ENCODE results near the gene RGS18. TPM values are rescaled to one million over a fixed set of nuclear protein-coding genes. Genes with fewer than 3 reads are reported as not detected.

The RGS18 gene
- total RNA-seq, 1 experiment from 2014 or later, result 0.13 TPM

DNA sequence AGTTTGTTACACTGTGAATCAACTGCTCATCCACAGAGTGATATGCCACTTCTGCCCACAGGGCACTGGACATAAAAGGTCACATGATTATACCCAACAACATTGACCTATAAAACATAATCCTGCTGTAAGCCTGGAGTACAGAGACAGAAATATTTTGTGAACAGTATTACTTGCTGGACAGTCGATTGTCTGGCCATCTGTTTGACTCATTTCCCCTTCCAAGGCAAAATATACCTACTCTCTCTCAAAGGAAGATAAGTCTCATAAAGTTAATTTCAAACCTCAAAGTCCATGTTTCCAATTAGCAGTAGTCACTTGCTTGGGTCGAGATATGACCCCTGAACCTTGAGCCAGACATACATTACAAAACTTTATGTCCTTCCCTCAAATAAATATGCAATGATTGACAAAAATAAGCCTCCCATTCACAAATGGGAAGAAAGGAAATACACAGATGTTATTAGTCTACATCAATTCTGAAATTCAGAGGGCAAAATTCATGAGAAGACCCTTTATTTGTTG lies 39.3 kb upstream of the RGS18 start:
- H3K4me1 ChIP-seq (ENCODE audit: insufficient read depth, low read length, poor library complexity, severe bottlenecking), result no peaks in the 10 kb centered on the region
- ChIA-PET POLR2A (ENCODE audit: low non-redundant PET) (no interaction called here), CTCF (no interaction called here)
- intact Hi-C loops (cut with micrococcal nuclease; ENCODE audit: unreplicated experiment), result no loop called here
- no peak overlapping the region for H3K27ac ChIP-seq (ENCODE audit: low read depth, low read length, poor library complexity, severe bottlenecking)
- BruUV-seq (replicated peaks), result no TSS peak
- H3K27me3 ChIP-seq (replicated peaks; ENCODE audit: insufficient read depth, low read depth, low read length, poor library complexity), result no peaks in the 10 kb centered on the region
- no peak overlapping the region for H3K4me3 ChIP-seq (ENCODE audit: low read depth, low read length, poor library complexity, severe bottlenecking)
- H3K36me3 ChIP-seq (ENCODE audit: insufficient read depth, low read length, poor library complexity, severe bottlenecking), result no peaks in the 10 kb centered on the region
- no peaks in the 10 kb centered on the region for H3K9me3 ChIP-seq (ENCODE audit: low read depth, low read length, poor library complexity, severe bottlenecking)
- TF ChIP-seq, protein P1, sequence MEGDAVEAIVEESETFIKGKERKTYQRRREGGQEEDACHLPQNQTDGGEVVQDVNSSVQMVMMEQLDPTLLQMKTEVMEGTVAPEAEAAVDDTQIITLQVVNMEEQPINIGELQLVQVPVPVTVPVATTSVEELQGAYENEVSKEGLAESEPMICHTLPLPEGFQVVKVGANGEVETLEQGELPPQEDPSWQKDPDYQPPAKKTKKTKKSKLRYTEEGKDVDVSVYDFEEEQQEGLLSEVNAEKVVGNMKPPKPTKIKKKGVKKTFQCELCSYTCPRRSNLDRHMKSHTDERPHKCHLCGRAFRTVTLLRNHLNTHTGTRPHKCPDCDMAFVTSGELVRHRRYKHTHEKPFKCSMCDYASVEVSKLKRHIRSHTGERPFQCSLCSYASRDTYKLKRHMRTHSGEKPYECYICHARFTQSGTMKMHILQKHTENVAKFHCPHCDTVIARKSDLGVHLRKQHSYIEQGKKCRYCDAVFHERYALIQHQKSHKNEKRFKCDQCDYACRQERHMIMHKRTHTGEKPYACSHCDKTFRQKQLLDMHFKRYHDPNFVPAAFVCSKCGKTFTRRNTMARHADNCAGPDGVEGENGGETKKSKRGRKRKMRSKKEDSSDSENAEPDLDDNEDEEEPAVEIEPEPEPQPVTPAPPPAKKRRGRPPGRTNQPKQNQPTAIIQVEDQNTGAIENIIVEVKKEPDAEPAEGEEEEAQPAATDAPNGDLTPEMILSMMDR (conservative IDR thresholded peaks at IDR 0.05; ENCODE audit: low read depth, low read length), result no peak
- no peak for TF ChIP-seq EZH2 (IDR thresholded peaks at IDR 0.05; ENCODE audit: borderline replicate concordance, low read depth, low read length, poor library complexity, severe bottlenecking)
- DNase-seq (ENCODE audit: low spot score), result no peak

DNA sequence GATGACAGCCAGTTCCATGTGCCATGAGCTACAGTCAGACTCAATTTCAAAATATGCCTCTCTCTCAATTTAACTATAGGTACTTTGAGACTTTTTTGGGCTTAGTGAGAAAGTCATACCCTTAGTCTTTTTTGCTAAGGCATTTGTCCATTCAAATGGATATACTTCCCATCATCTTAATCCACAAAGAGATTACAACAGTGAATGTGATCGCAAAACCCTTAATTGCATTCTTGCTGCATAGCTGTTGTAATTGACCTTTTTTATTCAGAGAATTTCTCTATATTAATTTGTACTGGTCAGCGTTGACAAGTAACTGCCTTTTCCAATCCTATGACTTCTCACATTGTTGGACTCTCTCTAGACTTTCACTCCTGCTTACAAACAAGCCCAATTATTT lies 38.6 kb upstream of the RGS18 start:
- DNase-seq (ENCODE audit: low spot score), result no peak
- no peaks in the 10 kb centered on the region for H3K27me3 ChIP-seq (replicated peaks; ENCODE audit: insufficient read depth, low read depth, low read length, poor library complexity)
- H3K9me3 ChIP-seq (ENCODE audit: low read depth, low read length, poor library complexity, severe bottlenecking), result no peaks in the 10 kb centered on the region
- TF ChIP-seq, protein P1 (conservative IDR thresholded peaks at IDR 0.05; ENCODE audit: low read depth, low read length), result no peak
- no peak for TF ChIP-seq EZH2 (IDR thresholded peaks at IDR 0.05; ENCODE audit: borderline replicate concordance, low read depth, low read length, poor library complexity, severe bottlenecking)
- intact Hi-C loops (cut with micrococcal nuclease; ENCODE audit: unreplicated experiment), result no loop called here
- ChIA-PET CTCF (no interaction called here), POLR2A (ENCODE audit: low non-redundant PET) (no interaction called here)
- BruUV-seq (replicated peaks), result no TSS peak
- no peak overlapping the region for H3K27ac ChIP-seq (ENCODE audit: low read depth, low read length, poor library complexity, severe bottlenecking)
- H3K4me1 ChIP-seq (ENCODE audit: insufficient read depth, low read length, poor library complexity, severe bottlenecking), result no peaks in the 10 kb centered on the region
- no peaks in the 10 kb centered on the region for H3K36me3 ChIP-seq (ENCODE audit: insufficient read depth, low read length, poor library complexity, severe bottlenecking)
- no peak overlapping the region for H3K4me3 ChIP-seq (ENCODE audit: low read depth, low read length, poor library complexity, severe bottlenecking)

DNA sequence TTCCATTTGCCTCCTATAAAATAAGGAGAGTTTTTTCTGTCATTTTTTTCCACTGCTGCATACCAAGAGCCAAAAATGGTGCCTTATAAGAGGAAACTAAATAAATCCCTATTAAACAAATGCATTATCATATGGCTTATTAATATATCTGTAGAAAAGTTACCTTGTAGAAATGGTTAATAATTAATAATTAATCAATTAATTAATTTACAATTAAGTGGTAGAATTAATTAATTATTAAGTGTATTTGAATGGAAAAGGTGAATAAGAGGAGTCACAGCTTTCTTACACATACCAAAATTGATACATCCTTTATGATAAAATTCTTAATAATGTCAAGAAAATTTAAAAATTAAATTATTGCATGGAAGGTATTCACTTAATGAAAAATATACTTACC lies 35.6 kb upstream of the RGS18 start:
- Histone ChIP-seq H3K9me3 (ENCODE audit: low read depth, low read length, poor library complexity, severe bottlenecking) (no peaks in the 10 kb centered on the region), H3K27ac (ENCODE audit: low read depth, low read length, poor library complexity, severe bottlenecking) (no peak overlapping the region), H3K4me1 (ENCODE audit: insufficient read depth, low read length, poor library complexity, severe bottlenecking) (peaks cover 12% of the 10 kb centered on the region), H3K36me3 (ENCODE audit: insufficient read depth, low read length, poor library complexity, severe bottlenecking) (no peaks in the 10 kb centered on the region), H3K27me3 (replicated peaks; ENCODE audit: insufficient read depth, low read depth, low read length, poor library complexity) (no peaks in the 10 kb centered on the region), H3K4me3 (ENCODE audit: low read depth, low read length, poor library complexity, severe bottlenecking) (no peak overlapping the region)
- ChIA-PET CTCF (no interaction called here), POLR2A (ENCODE audit: low non-redundant PET) (no interaction called here)
- intact Hi-C loops (cut with micrococcal nuclease; ENCODE audit: unreplicated experiment), result no loop called here
- no peak for DNase-seq (ENCODE audit: low spot score)
- BruUV-seq (replicated peaks), result no TSS peak
- TF ChIP-seq EZH2 (IDR thresholded peaks at IDR 0.05; ENCODE audit: borderline replicate concordance, low read depth, low read length, poor library complexity, severe bottlenecking), result no peak
- TF ChIP-seq, protein P1 (conservative IDR thresholded peaks at IDR 0.05; ENCODE audit: low read depth, low read length), result no peak
